Lung microvascular endothelial cell (primary cell): ENCODE measurements around the gene PEG3. TPM values are rescaled to one million over a fixed set of nuclear protein-coding genes. Genes with fewer than 3 reads are reported as not detected.
"Not testable (repeated sequence)": the region's sequence is repeated elsewhere in the genome, so short reads cannot be mapped to it uniquely, and the experiment has no call there.

Experiments
- DNase-seq, 2 donors: peaks; one replicate each; pipeline versions ENCODE4 v3.0.0 to v3.0.0-alpha.2; 2010; ENCODE audit warnings: low read depth in 2 of 2
- total RNA-seq: library from RNA; depleted of rRNA; stranded (reverse); fragments of >200 nt; gene quantifications from 2 replicates; pipeline ENCODE4 v1.2.1, GENCODE V29; 2014

The PEG3 gene
- under 0.01 and 1.6 TPM in 2 replicates for total RNA-seq

DNA sequence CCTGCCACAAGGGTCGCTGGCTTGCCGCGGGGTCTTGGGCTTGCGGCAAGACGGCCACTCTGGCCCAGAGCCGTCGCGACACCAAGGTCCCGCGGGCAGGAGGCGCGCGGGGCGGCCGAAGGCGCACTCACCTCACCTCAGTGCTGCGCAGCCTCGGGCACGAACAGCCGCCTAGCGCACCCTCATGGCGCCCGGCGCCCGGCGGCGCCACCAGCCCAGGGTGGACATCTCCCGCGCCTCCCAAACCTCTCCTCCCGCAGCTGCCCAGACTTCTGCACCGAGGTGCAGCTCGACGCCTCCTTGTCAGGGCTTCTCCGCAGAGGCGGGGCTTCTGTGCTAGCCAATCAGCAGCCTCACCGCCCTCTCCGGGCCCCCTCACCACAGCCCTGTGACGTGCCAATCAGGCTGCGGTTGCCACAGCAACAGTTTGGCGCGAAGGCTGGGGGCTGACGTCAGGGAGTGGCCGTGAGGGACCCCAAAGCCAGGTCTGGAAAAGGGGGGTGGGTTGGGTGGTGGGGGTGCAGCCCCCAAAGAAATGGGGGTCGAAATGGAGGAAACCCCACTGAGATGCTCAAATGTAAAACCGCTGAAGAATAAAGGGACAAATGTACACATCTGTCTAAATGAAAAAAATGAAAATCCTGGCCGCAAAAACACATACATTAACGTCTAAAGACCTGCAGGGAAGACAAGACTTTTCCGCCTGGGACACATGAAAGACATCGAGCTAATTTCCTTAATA is at the start of gene PEG3, which contains the start of gene ZIM2:
Gene PEG3 (minus strand): TSS at position 276 of the 742 bp plus-strand sequence. CDS start 16,071 bp downstream, outside the sequence.
Gene ZIM2 (minus strand): TSS at position 276 of the 742 bp plus-strand sequence. CDS start 16,449 bp downstream, outside the sequence.
- no peak for DNase-seq

DNA sequence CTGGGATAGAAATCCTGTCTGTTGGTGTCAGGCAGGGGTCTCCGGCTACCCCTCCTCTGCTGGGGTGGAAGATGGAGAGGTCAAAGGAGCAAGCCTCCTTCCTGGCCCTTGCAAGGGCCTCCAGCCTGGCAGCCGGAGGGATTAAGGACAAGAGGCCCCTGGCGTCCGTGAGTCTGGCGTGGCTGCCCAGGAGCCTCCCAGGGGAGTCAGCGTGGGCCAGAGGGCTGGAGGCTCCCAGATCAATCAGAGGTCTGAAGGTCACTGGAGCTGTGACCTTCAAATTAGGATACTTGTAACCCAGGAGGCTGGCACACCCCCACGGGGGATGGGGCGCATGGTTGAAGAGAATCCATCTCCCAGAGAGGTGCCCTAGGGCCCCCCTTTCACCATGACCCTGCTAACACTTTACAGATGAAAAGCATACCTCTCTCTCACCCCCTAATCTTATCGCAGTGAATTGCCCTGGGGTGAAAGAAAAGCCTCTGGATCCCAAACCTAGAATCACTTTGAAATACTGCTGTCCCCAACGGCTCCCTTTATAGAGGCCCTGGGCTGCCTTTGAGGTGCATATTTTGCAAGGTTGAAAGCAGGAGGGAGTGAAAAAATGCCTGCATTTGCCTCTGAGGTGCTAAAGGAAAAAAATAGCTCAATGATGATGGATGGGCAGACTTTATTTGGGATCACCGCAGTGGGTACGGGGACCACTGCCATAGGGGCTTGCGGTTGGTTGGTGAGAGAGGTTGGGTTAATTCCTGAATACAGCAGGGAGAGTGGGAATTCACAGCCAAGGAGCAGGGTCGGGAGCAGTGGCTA is 44.9 kb upstream of the PEG3 start:
- no peak for DNase-seq

DNA sequence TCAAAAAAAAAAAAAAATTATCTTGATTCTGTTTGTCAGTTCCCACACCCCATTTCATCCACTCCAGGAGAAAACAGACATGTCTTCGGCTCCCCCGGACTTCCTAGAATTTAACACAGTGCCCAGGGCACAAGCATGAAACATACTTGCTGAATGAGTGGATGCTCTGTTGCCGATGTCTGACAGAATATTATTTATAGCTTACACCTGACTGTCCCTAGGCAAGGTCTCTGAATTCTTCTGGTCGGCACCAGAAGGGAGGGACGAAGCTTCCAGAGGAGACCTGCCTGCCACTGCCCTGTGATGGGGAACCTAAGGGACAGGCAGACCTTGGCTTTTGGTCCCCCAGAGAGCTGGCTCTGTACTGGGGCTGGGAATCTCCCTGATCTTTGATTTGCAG is 43.9 kb upstream of the PEG3 start:
- DNase-seq: no peak

DNA sequence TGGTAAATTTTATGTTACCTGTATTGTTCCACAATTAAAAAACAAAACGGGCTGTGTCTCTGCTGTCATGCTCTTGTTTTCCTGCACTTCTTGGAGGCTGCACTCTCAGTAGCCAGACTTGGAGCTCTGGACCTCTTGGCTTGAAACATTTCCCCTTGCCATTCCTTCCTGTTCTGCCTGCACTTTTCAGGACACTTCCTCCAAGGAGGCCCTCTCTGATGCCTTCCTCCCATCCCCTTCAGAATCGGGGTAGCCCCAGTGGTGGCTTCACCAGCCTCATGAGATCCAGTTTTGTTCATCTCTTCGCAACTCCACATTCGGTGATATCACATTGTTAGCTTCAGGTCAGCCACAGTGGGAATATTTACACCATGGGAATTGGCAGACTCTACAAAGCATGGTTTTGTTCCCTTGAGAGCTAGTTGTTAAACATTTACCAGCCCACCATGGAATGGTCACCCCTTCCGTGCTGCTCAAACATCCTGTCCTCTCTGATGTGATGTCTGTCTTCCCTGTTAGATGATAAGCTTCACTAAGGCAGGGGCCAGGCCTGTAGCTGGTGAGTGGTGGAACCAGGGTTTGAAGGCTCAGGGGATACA is 40.2 kb upstream of the PEG3 start:
- no peak for DNase-seq

DNA sequence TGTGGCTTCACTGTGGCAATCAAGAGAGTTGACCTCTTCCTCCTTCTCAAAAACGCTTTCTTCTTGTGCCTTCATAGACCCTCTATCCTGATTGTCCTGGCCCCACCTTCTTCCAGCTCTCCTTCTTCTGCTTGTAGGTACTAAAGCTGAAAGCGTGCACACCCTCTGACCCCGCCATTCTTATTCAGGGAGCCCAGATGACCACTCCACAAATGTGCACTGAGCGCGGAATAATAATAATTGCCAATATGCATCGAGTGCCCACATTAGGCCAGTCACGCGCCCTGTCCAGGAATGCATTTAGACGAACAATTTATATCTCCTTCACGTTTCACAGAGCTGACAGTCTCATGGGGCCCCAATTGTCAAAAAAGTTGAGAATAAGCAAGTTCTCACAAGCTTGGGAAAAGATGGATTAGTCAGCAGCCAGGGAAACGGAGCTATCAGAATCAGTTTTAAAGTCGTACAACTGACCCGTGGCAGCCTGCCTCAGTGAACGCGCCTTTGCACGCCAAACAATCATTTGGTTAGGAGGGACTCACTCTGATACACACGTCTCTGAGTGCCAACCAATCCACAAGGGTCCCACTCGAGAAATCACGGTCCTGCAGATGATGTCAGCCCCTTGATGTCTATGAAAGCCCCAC is 36.7 kb upstream of the PEG3 start:
- DNase-seq: no peak

DNA sequence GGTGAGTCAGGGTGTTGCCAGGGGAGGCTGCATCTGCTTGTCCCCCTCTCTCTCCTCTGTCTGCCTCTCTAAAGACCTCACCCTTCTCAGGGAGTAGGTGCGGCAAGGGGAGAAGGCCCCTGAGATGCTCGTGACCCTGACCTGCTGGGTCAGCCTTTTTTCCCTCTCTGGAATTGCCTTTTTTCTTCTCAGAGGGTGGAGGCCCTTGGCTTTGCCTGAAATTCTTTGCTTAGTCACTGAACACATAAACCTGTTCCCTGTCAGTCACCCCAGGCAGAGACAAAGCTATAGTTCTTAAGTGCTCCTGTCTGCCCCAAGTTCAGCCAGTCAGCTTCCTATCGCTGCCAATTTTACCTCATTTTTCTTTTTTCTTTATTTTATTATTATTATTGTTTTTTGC is 35.2 kb upstream of the PEG3 start:
- no peak for DNase-seq

DNA sequence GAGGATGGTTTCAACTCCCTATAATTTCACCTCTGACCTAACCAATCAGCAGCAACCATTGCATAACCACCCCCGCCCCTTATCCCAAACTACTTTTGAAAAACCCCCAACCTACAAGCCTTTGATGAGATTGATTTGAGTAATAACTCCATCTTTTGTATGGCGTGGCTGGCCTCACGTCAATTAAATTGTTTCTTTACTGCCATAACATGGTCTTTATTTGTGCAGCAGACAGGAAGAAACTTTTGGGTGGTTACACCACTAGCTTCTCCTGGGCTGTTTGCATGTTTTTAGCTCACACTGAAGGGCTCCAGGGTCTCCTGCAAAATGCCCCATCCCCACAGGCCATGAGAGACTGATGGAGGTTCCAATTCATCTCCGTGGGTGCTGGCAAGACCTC is 34.0 kb upstream of the PEG3 start:
- no peak for DNase-seq

DNA sequence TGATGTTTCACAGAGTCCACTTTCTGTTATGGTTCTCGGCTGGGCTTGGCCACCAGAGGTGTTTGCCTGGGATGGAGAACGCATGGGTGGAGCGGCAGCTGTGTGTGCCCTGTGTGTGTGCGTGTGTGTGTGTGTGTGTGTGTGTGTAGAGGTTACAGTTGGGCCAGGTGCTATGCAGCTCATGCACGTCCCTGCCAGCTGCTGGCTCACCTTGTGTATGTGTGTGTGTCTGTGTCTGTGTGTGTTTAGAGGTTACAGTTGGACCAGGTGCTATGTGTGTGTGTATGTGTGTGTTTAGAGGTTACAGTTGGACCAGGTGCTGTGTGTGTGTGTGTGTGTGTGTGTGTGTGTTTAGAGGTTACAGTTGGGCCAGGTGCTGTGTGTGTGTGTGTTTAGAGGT is 33.0 kb upstream of the PEG3 start:
- no peak for DNase-seq

DNA sequence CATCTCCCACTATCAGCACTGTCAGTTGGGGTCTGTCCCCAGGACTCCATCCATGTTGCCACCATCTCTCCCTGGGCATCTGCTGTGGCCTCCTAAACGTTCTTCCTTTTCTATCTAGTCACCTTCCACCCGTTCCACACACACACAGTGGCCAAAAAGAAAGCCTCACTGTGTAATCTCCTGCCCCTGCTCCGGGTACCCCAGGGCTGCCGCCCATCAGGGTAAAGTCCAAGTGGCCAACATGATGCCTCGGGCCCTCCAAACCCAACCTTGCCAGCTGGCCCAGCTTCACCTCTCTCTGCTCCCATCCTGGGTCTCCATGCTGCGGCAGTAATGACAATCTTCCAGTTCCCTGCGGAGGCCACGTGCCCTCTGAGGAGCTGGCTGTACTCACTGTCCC is 29.4 kb upstream of the PEG3 start:
- DNase-seq: no peak

DNA sequence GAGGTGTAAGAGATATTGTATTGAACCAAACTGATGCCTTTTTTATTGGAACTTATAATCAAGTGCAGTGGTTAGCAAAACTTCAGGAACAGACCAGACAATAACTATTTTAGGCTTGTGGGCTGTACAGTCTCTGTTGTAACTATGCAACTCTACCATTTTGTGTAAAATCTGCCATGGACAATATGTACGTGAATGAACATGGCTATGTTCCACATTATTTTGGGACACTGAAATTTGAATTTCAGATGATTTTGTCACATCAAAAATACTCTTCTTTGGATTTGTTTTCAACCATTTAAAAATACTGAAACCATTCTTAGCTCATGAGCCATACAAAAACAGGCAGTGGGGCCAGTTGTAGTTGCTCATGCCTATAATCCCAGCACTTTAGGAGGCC is 27.9 kb upstream of the PEG3 start:
- DNase-seq: no peak

DNA sequence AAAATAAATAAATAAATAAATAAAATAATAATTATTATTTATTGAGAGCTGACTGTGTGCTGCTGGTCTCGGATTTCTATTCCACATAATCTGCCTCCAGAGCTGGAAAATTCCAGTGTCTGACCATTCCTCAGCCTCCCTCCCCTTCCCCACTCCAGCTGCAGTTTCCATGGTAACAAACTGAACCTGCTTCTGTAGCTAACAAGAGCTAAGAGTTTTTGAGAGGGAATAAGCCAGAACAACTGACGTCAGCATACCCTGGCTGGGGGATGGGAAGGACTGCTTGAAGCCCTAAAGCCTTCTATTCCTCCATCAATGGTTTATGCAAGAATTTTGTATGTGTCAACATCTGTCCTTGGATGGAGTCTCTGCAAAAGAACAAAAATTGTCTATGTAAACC is 26.0 kb upstream of the PEG3 start:
- DNase-seq: no peak

DNA sequence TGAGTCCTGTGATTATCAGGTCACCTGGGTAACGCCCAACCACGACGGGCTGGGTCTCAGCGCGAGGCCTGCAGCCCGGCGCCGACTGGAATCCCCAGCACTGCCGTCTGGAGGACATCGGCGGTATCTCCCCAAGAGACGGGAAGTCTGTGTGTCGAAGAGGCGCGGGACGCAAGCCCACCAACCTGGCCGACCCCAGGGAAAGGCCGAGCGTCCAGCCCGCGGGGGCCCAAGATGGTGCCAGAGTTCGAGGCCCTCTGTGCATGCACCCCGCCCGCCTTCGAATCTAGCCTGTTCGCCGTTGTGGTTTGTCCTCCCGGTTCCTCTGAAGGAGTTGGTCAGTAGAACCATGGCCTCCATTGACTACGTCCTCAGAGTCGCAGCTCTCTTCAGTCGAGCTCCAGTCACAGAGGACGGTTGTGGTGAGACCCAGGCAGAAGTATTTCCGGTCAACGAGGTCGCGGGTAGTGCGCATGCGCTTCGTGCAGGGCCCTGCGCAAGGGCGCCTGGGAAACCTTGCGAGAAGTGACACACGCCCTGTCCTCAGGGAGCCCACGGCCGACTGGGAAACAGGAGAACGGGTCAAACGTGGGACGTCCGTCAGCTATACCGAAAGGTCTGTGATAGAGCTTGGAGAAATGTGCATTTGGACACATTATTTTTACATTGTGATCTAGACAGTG is 24.1 kb upstream of the PEG3 start:
- DNase-seq: no peak

DNA sequence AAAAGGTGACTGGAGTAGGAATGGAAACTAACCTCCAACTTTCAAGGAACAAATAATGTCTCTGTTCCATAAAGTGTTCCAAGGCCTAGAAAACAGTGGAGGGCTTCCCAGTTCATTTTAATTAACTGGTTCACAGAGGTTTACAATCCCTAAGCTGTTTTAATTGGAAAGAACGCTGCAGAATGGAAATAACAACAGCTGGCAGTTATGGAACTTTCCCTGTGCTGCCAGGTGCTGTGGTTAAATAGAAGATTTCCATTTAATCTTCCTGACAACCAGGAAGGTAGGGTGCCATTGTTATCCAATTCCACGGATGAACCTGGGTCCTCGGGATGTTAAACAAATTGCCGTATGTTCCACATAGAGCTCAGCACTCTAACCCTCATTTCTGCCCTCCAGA is 22.2 kb upstream of the PEG3 start:
- DNase-seq: no peak

DNA sequence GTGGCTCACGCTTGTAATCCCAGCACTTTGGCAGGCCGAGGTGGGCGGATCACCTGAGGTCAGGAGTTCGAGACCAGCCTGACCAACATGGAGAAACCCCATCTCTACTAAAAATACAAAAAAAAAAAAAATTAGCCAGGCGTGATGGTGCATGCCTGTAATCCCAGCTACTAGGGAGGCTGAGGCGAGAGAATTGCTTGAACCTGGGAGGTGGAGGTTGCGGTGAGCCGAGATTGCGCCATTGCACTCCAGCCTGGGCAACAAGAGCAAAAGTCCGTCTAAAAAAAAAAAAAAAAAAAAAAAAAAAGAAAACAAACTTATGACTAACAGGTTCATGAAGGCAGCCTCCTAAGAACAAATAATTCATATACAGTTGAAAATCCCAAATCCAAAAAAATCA is 19.9 kb upstream of the PEG3 start:
- not testable (repeated sequence) for DNase-seq

DNA sequence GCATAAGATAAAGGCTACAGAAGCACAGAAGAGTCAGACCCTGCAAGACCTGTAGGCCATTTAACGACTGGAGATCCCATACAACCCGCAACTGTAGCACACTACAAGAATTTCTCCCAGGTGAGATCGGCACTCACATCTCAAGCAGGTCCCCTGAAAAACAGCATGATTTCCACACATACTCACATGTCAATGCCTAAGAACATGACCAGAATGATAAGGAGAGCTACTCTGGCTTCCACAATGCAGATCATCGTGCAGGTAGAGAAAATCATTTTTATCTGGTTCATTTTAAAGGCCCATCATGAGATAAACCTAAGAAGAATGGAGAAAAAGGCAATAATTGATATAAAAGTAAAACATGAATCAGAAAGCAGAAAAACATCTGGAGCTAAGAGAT is 17.5 kb upstream of the PEG3 start:
- DNase-seq: no peak

DNA sequence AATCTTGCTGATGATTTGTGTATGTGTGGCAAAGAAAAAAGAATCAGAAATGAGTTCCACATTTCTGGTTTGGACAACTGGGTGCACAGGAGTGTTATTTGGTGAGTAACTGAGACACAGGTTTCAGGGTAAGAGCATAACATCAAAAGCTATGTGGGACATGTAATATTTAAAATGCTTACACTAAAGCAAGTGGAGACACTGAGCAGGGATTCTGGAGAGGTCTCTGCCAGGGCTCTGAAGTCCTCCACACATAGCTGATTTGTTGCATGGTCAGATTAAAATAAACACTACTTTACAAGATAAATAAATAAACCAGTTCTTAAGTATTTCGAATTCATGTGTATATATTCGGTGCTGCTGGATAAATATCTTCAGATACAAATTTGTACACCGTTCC is 16.3 kb upstream of the PEG3 start:
- no peak for DNase-seq

DNA sequence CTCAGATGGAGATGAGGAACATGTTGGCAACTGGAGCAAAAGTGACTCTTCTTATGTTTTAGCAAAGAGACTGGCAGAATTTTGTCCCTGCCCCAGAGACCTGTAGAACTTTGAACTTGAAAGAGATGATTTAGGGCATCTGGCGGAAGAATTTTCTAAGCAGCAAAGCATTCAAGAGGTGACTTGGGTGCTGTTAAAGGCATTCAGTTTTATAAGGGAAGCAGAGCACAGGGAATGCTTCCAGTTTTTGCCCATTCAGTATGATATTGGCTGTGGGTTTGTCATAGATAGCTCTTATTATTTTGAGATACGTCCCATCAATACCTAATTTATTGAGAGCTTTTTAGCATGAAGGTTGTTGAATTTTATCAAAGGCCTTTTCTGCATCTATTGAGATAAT is 11.8 kb upstream of the PEG3 start:
- DNase-seq: not testable (repeated sequence)

DNA sequence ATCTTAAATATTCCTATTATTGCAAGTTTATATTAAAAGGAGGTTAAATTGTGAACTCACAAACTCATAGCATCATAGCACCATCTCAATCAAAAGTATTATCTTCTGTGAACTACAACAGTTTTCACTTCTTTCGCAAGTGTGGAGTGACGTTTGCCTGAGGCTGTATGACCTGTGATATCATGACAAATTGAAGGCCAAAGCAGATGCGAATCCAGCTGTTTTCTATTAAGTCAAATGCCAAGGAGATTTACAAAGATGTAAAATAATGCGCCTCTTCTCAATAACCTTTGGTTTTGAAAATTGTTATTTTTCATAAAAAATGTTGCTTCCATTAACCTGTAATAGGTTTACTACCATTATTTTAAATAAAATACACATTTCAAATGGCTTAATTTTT is 7.6 kb upstream of the PEG3 start:
- no peak for DNase-seq

DNA sequence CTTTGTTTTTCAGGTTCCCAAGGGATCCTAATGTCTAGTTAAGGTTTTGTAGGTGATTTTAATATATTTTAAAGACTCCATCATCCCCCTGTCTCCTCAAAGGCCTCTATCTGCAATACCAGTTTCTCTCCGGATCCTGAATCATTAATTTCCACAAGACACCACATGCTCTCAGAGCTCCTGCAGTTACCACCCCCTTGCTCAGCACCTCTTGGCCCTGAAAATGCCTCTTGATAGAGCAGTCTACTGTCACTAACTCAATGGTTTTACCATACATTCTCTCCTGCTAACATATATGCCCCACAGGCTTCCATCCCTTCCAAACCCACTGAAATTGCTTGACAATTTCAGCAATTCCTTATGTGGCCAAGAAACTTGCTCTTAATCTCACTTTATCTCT is 1.9 kb upstream of the PEG3 start:
- DNase-seq: no peak

DNA sequence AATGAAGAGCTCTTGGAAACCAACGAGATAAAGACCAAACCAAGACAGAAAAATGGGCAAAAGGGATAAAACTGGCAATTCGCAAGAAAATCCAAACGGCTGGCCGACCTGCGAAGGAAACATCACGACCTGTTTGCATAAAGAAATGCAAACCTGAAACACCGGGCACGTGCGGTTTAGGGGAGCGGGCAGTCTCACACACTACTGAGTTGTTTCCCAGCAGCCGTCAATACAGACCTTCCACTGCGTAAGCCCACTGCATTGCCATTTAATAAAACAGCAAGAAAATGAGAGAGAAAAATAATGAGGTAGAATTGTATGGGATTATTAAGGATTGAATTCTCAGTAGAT is 642 bp upstream of the PEG3 start:
- no peak for DNase-seq

DNA sequence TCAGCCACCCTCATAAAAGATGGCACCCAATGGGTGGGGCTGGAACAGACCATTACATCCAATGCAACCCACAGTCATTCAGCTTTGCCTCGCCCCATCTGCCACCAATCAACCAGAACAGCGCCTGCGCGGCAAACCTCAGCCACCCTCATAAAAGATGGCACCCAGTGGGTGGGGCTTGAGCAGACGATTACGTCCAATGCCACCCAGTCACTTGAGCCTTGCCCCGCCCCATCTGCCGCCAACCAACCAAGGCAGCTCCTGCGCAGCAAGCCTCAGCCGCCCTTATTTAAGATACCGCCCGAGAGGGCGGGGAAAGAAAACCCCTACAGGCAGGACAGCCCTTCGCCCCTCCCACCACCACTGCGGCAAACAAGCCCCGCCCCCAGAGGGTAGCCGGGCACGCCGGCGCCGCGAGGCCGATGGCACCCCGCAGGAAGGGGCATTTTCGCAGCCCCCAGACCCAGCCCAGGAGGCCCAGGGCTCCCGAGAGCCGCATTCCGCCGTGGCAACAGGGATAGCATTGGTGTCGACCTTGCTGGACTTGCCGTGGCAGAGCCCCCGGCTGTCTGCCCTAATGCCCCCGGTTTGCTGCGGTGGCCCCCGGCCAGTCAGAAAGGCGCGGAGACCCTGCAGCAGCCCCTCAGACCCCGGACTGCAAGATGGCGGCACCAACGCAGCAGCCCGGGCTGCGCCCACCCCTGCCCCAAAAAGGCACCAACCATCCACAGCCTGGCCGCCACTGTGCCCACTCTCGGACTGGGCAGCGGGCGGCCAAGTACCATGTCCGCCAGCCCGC is 675 bp downstream of the PEG3 start:
- peak in 1 of 2 donors; percentile 29 for DNase-seq
